Osteoblast (primary cell): ENCODE data around the gene RPRD1B. TPM values are rescaled to one million over a fixed set of nuclear protein-coding genes. Genes with fewer than 3 reads are reported as not detected.

ENCODE experiments used
- DNase-seq: peaks from one replicate; pipeline ENCODE4 v3.0.0; 2011; ENCODE audit warnings: low spot score, mixed read lengths; ENCODE audit not compliant: insufficient read length; ENCODE audit errors: missing footprints
- H2AFZ ChIP-seq: 2 replicates; pipeline ENCODE4 v1.6.0; 2011; ENCODE audit warnings: mild to moderate bottlenecking, low read length
- H3K27ac ChIP-seq: 2 replicates; pipeline ENCODE4 v1.5.1; 2011; ENCODE audit warnings: mild to moderate bottlenecking, low read depth, low read length, moderate library complexity
- H3K27me3 ChIP-seq: 2 replicates; pipeline ENCODE4 v1.6.0; 2012; ENCODE audit warnings: mild to moderate bottlenecking, control low read depth, inconsistent platforms, low read length, moderate library complexity; ENCODE audit not compliant: insufficient read depth
- H3K36me3 ChIP-seq: 2 replicates; pipeline ENCODE4 v1.5.1; 2011; ENCODE audit warnings: mild to moderate bottlenecking, low read length, control low read depth, moderate library complexity; ENCODE audit not compliant: insufficient read depth
- H3K4me1 ChIP-seq: 2 replicates; pipeline ENCODE4 v1.5.1; 2011; ENCODE audit warnings: mild to moderate bottlenecking, low read length, control low read depth, moderate library complexity; ENCODE audit not compliant: insufficient read depth
- H3K4me2 ChIP-seq: 2 replicates; pipeline ENCODE4 v1.6.0; 2011; ENCODE audit warnings: mild to moderate bottlenecking, low read length; ENCODE audit not compliant: insufficient read depth
- H3K4me3 ChIP-seq: fragments of 200-600 bp; sonication (generic); 3 replicates; pipeline ENCODE4 v1.5.1; 2012; ENCODE audit warnings: mild to moderate bottlenecking, low read length, inconsistent platforms; ENCODE audit not compliant: insufficient read depth
- H3K79me2 ChIP-seq: 2 replicates; pipeline ENCODE4 v1.6.0; 2012; ENCODE audit warnings: mild to moderate bottlenecking, low read length, control low read depth, inconsistent platforms; ENCODE audit not compliant: insufficient read depth
- H3K9me3 ChIP-seq: 2 replicates; pipeline ENCODE4 v1.5.1; 2011; ENCODE audit warnings: low read depth, low read length, control low read depth
- H4K20me1 ChIP-seq: 2 replicates; pipeline ENCODE4 v1.6.0; 2012; ENCODE audit warnings: mild to moderate bottlenecking, low read length, control low read depth; ENCODE audit not compliant: insufficient read depth
- CTCF ChIP-seq: IDR thresholded peaks from 2 replicates; pipeline ENCODE4 v1.5.1; 2011; ENCODE audit warnings: mild to moderate bottlenecking, low read depth, low read length, moderate library complexity; ENCODE audit errors: extremely low read depth
- total RNA-seq: library from RNA; depleted of rRNA; stranded (reverse); fragments of >200 nt; gene quantifications from 2 replicates; pipeline ENCODE4 v1.2.3, GENCODE V29; 2012

Gene RPRD1B
- total RNA-seq, 1 donor, result 29.3 TPM

GRCh38 chr20:38084425-38084951 lies 50.9 kb downstream of the RPRD1B start:
- no peak overlapping the region for H3K4me3 ChIP-seq
- TF ChIP-seq CTCF, result no peak
- H3K27me3 ChIP-seq, result no peaks in the 10 kb centered on the region
- DNase-seq, result peak; percentile 84
- H2AFZ ChIP-seq, result no peak overlapping the region
- peaks cover 31% of the 10 kb centered on the region for H3K36me3 ChIP-seq
- no peaks in the 10 kb centered on the region for H3K9me3 ChIP-seq
- H3K79me2 ChIP-seq, result peaks cover 30% of the 10 kb centered on the region
- peak overlapping the region; percentile 21 for H3K4me2 ChIP-seq
- peak overlapping the region; percentile 79 for H3K27ac ChIP-seq
- H3K4me1 ChIP-seq, result peaks cover 21% of the 10 kb centered on the region
- H4K20me1 ChIP-seq, result no peaks in the 10 kb centered on the region

GRCh38 chr20:38085026-38085425 lies 51.5 kb downstream of the RPRD1B start:
- H4K20me1 ChIP-seq, result no peaks in the 10 kb centered on the region
- peaks cover 21% of the 10 kb centered on the region for H3K4me1 ChIP-seq
- peaks cover 28% of the 10 kb centered on the region for H3K79me2 ChIP-seq
- H3K27ac ChIP-seq, result peak overlapping the region; percentile 79
- no peaks in the 10 kb centered on the region for H3K27me3 ChIP-seq
- H2AFZ ChIP-seq, result no peak overlapping the region
- no peak for TF ChIP-seq CTCF
- no peaks in the 10 kb centered on the region for H3K9me3 ChIP-seq
- H3K36me3 ChIP-seq, result peaks cover 36% of the 10 kb centered on the region
- no peak for DNase-seq
- no peak overlapping the region for H3K4me2 ChIP-seq
- H3K4me3 ChIP-seq, result no peak overlapping the region

- DNase-seq, result no peak
- H4K20me1 ChIP-seq, result no peaks in the 10 kb centered on the region
- no peaks in the 10 kb centered on the region for H3K9me3 ChIP-seq
- no peak for TF ChIP-seq CTCF
- peaks cover 30% of the 10 kb centered on the region for H3K4me1 ChIP-seq
- H3K27me3 ChIP-seq, result no peaks in the 10 kb centered on the region
- H3K36me3 ChIP-seq, result peaks cover 54% of the 10 kb centered on the region
- H3K4me2 ChIP-seq, result no peak overlapping the region
- H3K27ac ChIP-seq, result no peak overlapping the region
- peaks cover 5% of the 10 kb centered on the region for H3K79me2 ChIP-seq
- no peak overlapping the region for H2AFZ ChIP-seq
- no peak overlapping the region for H3K4me3 ChIP-seq
These were observed 56.0 kb downstream of the RPRD1B start for GRCh38 chr20:38089500-38089899.

GRCh38 chr20:38090061-38090460 lies 56.5 kb downstream of the RPRD1B start:
- H3K27ac ChIP-seq, result no peak overlapping the region
- no peak overlapping the region for H2AFZ ChIP-seq
- no peak for DNase-seq
- peaks cover 5% of the 10 kb centered on the region for H3K79me2 ChIP-seq
- no peaks in the 10 kb centered on the region for H3K27me3 ChIP-seq
- no peak for TF ChIP-seq CTCF
- no peak overlapping the region for H3K4me3 ChIP-seq
- H3K4me1 ChIP-seq, result peaks cover 31% of the 10 kb centered on the region
- no peaks in the 10 kb centered on the region for H3K9me3 ChIP-seq
- no peak overlapping the region for H3K4me2 ChIP-seq
- no peaks in the 10 kb centered on the region for H4K20me1 ChIP-seq
- H3K36me3 ChIP-seq, result peaks cover 53% of the 10 kb centered on the region
